H9 (cell line): ENCODE data around the gene FAM3D. TPM values are rescaled to one million over a fixed set of nuclear protein-coding genes. Genes with fewer than 3 reads are reported as not detected.

Experiments used
- DNase-seq: peaks from one replicate; pipeline ENCODE4 v3.0.0-alpha.2; 2017
- H2AFZ ChIP-seq: one replicate; pipeline ENCODE4 v1.6.1; 2013; ENCODE audit warnings: mild to moderate bottlenecking, low read length, control low read depth, moderate library complexity
- H2AK5ac ChIP-seq: 2 replicates; pipeline ENCODE4 v1.6.1; 2013; ENCODE audit warnings: low read length, control low read depth, mixed read lengths; ENCODE audit not compliant: insufficient read length
- H2BK120ac ChIP-seq: one replicate; pipeline ENCODE4 v1.6.1; 2013; ENCODE audit warnings: low read depth, mild to moderate bottlenecking, low read length, control low read depth, inconsistent platforms; ENCODE audit not compliant: poor library complexity, severe bottlenecking
- H2BK12ac ChIP-seq: 2 replicates; pipeline ENCODE4 v1.6.1; 2013; ENCODE audit warnings: low read length, control low read depth, mixed read lengths, low read depth; ENCODE audit not compliant: insufficient read length
- H2BK15ac ChIP-seq: 2 replicates; pipeline ENCODE4 v1.6.1; 2013; ENCODE audit warnings: low read depth, low read length, control low read depth
- H2BK20ac ChIP-seq: one replicate; pipeline ENCODE4 v1.6.1; 2013; ENCODE audit warnings: low read depth, mild to moderate bottlenecking, low read length, control low read depth, inconsistent platforms; ENCODE audit not compliant: poor library complexity, severe bottlenecking
- H2BK5ac ChIP-seq: 2 replicates; pipeline ENCODE4 v1.6.1; 2013; ENCODE audit warnings: low read length, control low read depth, mixed read lengths; ENCODE audit not compliant: insufficient read length
- H3K14ac ChIP-seq: 2 replicates; pipeline ENCODE4 v1.6.1; 2013; ENCODE audit warnings: low read length, control low read depth; ENCODE audit not compliant: insufficient read depth
- H3K18ac ChIP-seq: 2 replicates; pipeline ENCODE4 v1.6.1; 2013; ENCODE audit warnings: low read depth, mild to moderate bottlenecking, mixed read lengths, low read length, control low read depth; ENCODE audit not compliant: insufficient read length
- H3K23ac ChIP-seq: 2 replicates; pipeline ENCODE4 v1.6.1; 2013; ENCODE audit warnings: low read length, control low read depth, mixed read lengths, low read depth; ENCODE audit not compliant: insufficient read length
- H3K23me2 ChIP-seq: 2 replicates; pipeline ENCODE4 v1.6.1; 2013; ENCODE audit warnings: low read depth, mild to moderate bottlenecking, mixed read lengths, low read length, control low read depth; ENCODE audit not compliant: insufficient read length, poor library complexity, severe bottlenecking
- H3K27ac ChIP-seq: 2 replicates; pipeline ENCODE4 v1.5.1; 2013; ENCODE audit warnings: low read length, control low read depth, mixed read lengths, low read depth; ENCODE audit not compliant: insufficient read length
- H3K27me3 ChIP-seq: 2 replicates; pipeline ENCODE4 v1.6.1; 2013; ENCODE audit warnings: low read length, control low read depth, inconsistent platforms; ENCODE audit not compliant: insufficient read depth
- H3K4ac ChIP-seq: 2 replicates; pipeline ENCODE4 v1.6.1; 2013; ENCODE audit warnings: low read depth, mild to moderate bottlenecking, control low read depth, inconsistent platforms, low read length, moderate library complexity
- H3K4me1 ChIP-seq: 2 replicates; pipeline ENCODE4 v1.6.1; 2013; ENCODE audit warnings: low read length, control low read depth, inconsistent platforms; ENCODE audit not compliant: insufficient read depth
- H3K4me2 ChIP-seq: 2 replicates; pipeline ENCODE4 v1.6.1; 2013; ENCODE audit warnings: low read length, control low read depth, mixed read lengths; ENCODE audit not compliant: insufficient read length, insufficient read depth
- H3K56ac ChIP-seq: 2 replicates; pipeline ENCODE4 v1.6.1; 2013; ENCODE audit warnings: low read depth, mild to moderate bottlenecking, mixed read lengths, low read length, control low read depth; ENCODE audit not compliant: insufficient read length
- H3K79me1 ChIP-seq: 2 replicates; pipeline ENCODE4 v1.6.1; 2013; ENCODE audit warnings: low read depth, mild to moderate bottlenecking, moderate library complexity, low read length, control low read depth, inconsistent platforms; ENCODE audit not compliant: insufficient read depth, poor library complexity, severe bottlenecking
- H3K79me2 ChIP-seq: 2 replicates; pipeline ENCODE4 v1.6.1; 2013; ENCODE audit warnings: low read length, control low read depth, inconsistent platforms; ENCODE audit not compliant: insufficient read depth
- H3K9ac ChIP-seq: 2 replicates; pipeline ENCODE4 v1.6.1; 2013; ENCODE audit warnings: low read length, control low read depth, mixed read lengths; ENCODE audit not compliant: insufficient read length; ENCODE audit errors: extremely low read depth
- H3K9me3 ChIP-seq: one replicate; pipeline ENCODE4 v1.6.1; 2013; ENCODE audit warnings: low read depth, low read length, inconsistent platforms; ENCODE audit not compliant: control insufficient read depth
- H3T11ph ChIP-seq: one replicate; pipeline ENCODE4 v1.6.1; 2013; ENCODE audit warnings: mild to moderate bottlenecking, low read length, control low read depth, inconsistent platforms
- H4K20me1 ChIP-seq: one replicate; pipeline ENCODE4 v1.6.1; 2013; ENCODE audit not compliant: control insufficient read depth, insufficient read length, insufficient read depth
- H4K5ac ChIP-seq: 2 replicates; pipeline ENCODE4 v1.6.1; 2013; ENCODE audit warnings: low read depth, mild to moderate bottlenecking, mixed read lengths, low read length, control low read depth; ENCODE audit not compliant: insufficient read length
- H4K8ac ChIP-seq: replicated peaks from 2 replicates; pipeline ENCODE4 v1.6.1; 2013; ENCODE audit warnings: low read length, control low read depth, mixed read lengths, low read depth; ENCODE audit not compliant: insufficient read length
- H4K91ac ChIP-seq: 2 replicates; pipeline ENCODE4 v1.6.1; 2013; ENCODE audit warnings: low read depth, mild to moderate bottlenecking, moderate library complexity, mixed read lengths, low read length, control low read depth; ENCODE audit not compliant: insufficient read length
- H3K27ac Mint-ChIP-seq, 3 experiments: 2 replicates in 2 of 3; 3 replicates in 1 of 3; pipeline ENCODE4 v1.8.0; 2020 to 2021; ENCODE audit warnings: mixed read lengths in 3 of 3, mild to moderate bottlenecking in 1 of 3, moderate library complexity in 1 of 3
- H3K27me3 Mint-ChIP-seq: 2 replicates; pipeline ENCODE4 v1.8.0; 2021; ENCODE audit warnings: low read depth, mild to moderate bottlenecking, moderate library complexity, mixed read lengths
- H3K36me3 Mint-ChIP-seq, 3 experiments: 2 replicates in 2 of 3; 3 replicates in 1 of 3; pipeline ENCODE4 v1.8.0; 2020 to 2021; ENCODE audit warnings: low read depth in 3 of 3, mixed read lengths in 3 of 3; ENCODE audit not compliant: insufficient read depth in 1 of 3
- H3K4me1 Mint-ChIP-seq, 2 experiments: 2 replicates each; pipeline ENCODE4 v1.8.0; 2020; ENCODE audit warnings: mixed read lengths in 2 of 2
- H3K4me3 Mint-ChIP-seq, 2 experiments: 2 replicates in 1 of 2; 3 replicates in 1 of 2; pipeline ENCODE4 v1.8.0; 2020 to 2021; ENCODE audit warnings: mild to moderate bottlenecking in 2 of 2, mixed read lengths in 2 of 2, moderate library complexity in 1 of 2
- H3K9me3 Mint-ChIP-seq, 2 experiments: 2 replicates in 1 of 2; 3 replicates in 1 of 2; pipeline ENCODE4 v1.8.0; 2020; ENCODE audit warnings: mild to moderate bottlenecking in 2 of 2, mixed read lengths in 2 of 2, moderate library complexity in 1 of 2
- WGBS: extraction: QIAGEN DNeasy Blood & Tissue Kit; methylation state at CpG from one replicate; pipeline ENCODE4 v1.1.7; 2013; ENCODE audit warnings: missing lambda C conversion rate, low lambda C conversion rate, mixed read lengths; ENCODE audit not compliant: insufficient read length; ENCODE audit errors: extremely low coverage; 5-methylcytosine and 5-hydroxymethylcytosine counted together
- total RNA-seq: library from RNA; stranded (reverse); gene quantifications from 2 replicates; pipeline ENCODE4 v1.2.1, GENCODE V29; 2021
- TF ChIP-seq, protein P1 (sequence below): fragments of 200-600 bp; sonication (generic); conservative IDR thresholded peaks from 3 replicates; pipeline ENCODE4 v1.8.0; 2021; ENCODE audit warnings: antibody characterized with exemption, mild to moderate bottlenecking

The FAM3D gene
- total RNA-seq, 1 experiment from 2014 or later, result not detected

DNA sequence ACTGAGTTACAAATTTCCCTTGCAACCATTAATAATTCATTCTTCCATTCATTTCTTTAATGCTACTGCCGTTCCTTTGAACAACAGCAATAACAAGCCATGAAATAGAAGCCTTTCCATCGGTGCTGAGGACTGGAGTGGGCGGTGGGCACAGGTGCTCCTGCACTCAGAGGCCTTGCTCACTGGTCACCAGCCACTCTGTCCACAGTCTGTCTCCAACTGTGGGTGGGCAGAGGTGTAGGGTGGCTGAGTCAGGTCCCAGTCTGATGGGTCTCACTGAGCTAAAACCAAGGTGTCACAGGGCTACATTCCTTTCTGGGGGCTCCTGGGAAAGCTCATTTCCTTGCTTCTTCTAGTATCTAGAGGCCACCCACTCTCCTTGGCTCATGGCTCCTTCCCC lies 6.3 kb upstream of the FAM3D start:
- Mint-ChIP-seq H3K4me3 (no peak overlapping the region), H3K27me3 (peaks cover 30% of the 10 kb centered on the region), H3K36me3 (peaks cover 0 to 5% (median 4%) of the 10 kb centered on the region in 3 experiments; a peak in 3 of 7 replicates), H3K9me3 (peaks cover 4 to 10% of the 10 kb centered on the region in 2 experiments), H3K27ac (no peak overlapping the region), H3K4me1 (no peaks in the 10 kb centered on the region)
- no peaks in the 10 kb centered on the region for H3K79me2 ChIP-seq
- H3K9me3 ChIP-seq, result no peaks in the 10 kb centered on the region
- no peak overlapping the region for H3K9ac ChIP-seq
- H3K14ac ChIP-seq, result no peak overlapping the region
- H2BK20ac ChIP-seq, result no peak overlapping the region
- no peaks in the 10 kb centered on the region for H3K79me1 ChIP-seq
- H3T11ph ChIP-seq, result no peak overlapping the region
- no peak overlapping the region for H2BK12ac ChIP-seq
- no CpG with 5 or more reads among the region's 3 CpGs for WGBS
- no peaks in the 10 kb centered on the region for H4K20me1 ChIP-seq
- H3K56ac ChIP-seq, result no peak overlapping the region
- H3K18ac ChIP-seq, result no peak overlapping the region
- no peaks in the 10 kb centered on the region for H3K23me2 ChIP-seq
- H2AFZ ChIP-seq, result no peak overlapping the region
- no peaks in the 10 kb centered on the region for H3K27me3 ChIP-seq
- H2AK5ac ChIP-seq, result no peak overlapping the region
- no peak overlapping the region for H3K27ac ChIP-seq
- TF ChIP-seq, protein P1, sequence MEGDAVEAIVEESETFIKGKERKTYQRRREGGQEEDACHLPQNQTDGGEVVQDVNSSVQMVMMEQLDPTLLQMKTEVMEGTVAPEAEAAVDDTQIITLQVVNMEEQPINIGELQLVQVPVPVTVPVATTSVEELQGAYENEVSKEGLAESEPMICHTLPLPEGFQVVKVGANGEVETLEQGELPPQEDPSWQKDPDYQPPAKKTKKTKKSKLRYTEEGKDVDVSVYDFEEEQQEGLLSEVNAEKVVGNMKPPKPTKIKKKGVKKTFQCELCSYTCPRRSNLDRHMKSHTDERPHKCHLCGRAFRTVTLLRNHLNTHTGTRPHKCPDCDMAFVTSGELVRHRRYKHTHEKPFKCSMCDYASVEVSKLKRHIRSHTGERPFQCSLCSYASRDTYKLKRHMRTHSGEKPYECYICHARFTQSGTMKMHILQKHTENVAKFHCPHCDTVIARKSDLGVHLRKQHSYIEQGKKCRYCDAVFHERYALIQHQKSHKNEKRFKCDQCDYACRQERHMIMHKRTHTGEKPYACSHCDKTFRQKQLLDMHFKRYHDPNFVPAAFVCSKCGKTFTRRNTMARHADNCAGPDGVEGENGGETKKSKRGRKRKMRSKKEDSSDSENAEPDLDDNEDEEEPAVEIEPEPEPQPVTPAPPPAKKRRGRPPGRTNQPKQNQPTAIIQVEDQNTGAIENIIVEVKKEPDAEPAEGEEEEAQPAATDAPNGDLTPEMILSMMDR, result no peak
- no peak overlapping the region for H4K91ac ChIP-seq
- no peak for DNase-seq
- no peak overlapping the region for H2BK120ac ChIP-seq
- H3K4ac ChIP-seq, result no peak overlapping the region
- H4K5ac ChIP-seq, result no peak overlapping the region
- no peak overlapping the region for H2BK5ac ChIP-seq
- H2BK15ac ChIP-seq, result no peak overlapping the region
- H3K4me2 ChIP-seq, result no peak overlapping the region
- H3K4me1 ChIP-seq, result no peaks in the 10 kb centered on the region
- no peak overlapping the region for H3K23ac ChIP-seq
- H4K8ac ChIP-seq, result no peak overlapping the region
